Left lung (tissue), 10 donors: ENCODE results near the gene ACSL5. TPM values are rescaled to one million over a fixed set of nuclear protein-coding genes. Genes with fewer than 3 reads are reported as not detected.
"Not testable (repeated sequence)": the region's sequence is repeated elsewhere in the genome, so short reads cannot be mapped to it uniquely, and the experiment has no call there.

ENCODE experiments used
- ATAC-seq: fragments of 200-7000 bp; cut with Tn5 transposase; one replicate; pipeline ENCODE4 v1.9.1; 2020; ENCODE audit warnings: moderate library complexity
- DNase-seq, 4 donors: peaks; one replicate each; pipeline ENCODE4 v3.0.0-alpha.2; 2013 to 2020
- H3K27ac ChIP-seq, 2 donors: fragments of 200-600 bp; sonication (generic) in 1 of 2; one replicate each; pipeline versions ENCODE4 v1.5.0 to v1.8.0; 2020 to 2021
- H3K27me3 ChIP-seq, 2 donors: fragments of 200-600 bp; sonication (generic) in 1 of 2; one replicate each; pipeline versions ENCODE4 v1.5.0 to v1.8.0; 2020 to 2021
- H3K36me3 ChIP-seq, 2 donors: fragments of 200-600 bp; sonication (generic) in 1 of 2; one replicate each; pipeline versions ENCODE4 v1.5.0 to v1.8.0; 2020 to 2021
- H3K4me1 ChIP-seq, 2 donors: fragments of 200-600 bp; one replicate each; pipeline ENCODE4 v1.8.0; 2021
- H3K4me3 ChIP-seq, 2 donors: fragments of 200-600 bp; sonication (generic) in 1 of 2; one replicate each; pipeline versions ENCODE4 v1.5.0 to v1.8.0; 2020 to 2021; ENCODE audit warnings: mild to moderate bottlenecking in 1 of 2
- H3K9me3 ChIP-seq, 2 donors: fragments of 200-600 bp; sonication (generic) in 1 of 2; one replicate each; pipeline versions ENCODE4 v1.5.0 to v1.8.0; 2020 to 2021
- intact Hi-C, 2 donors: fragments of 100-400 bp; cut with DNase I; formaldehyde crosslinking; loops; one replicate each; pipeline versions ENCODE4 v1.11.2 to v1.14.2; 2022
- polyA plus RNA-seq, 6 donors: library from polyadenylated mRNA; unstranded; fragments of 120-200 nt; gene quantifications; one replicate each; pipeline ENCODE4 v1.2.1, GENCODE V29; 2013; ENCODE audit not compliant: insufficient read length in 6 of 6
- total RNA-seq, 2 donors: library from RNA; stranded (reverse); fragmentation: NEBNext Ultra II Directional; extraction: Animal tissue kit (Norgen Biotek cat#: 25700); gene quantifications; one replicate each; pipeline ENCODE4 v1.2.1, GENCODE V29; 2021
- TF ChIP-seq, protein P1 (sequence below), 2 donors: fragments of 200-600 bp; sonication (generic) in 1 of 2; IDR thresholded peaks; one replicate each; pipeline versions ENCODE4 v1.5.0 to v1.8.0; 2021; ENCODE audit warnings: antibody characterized with exemption in 2 of 2
- donor health status: DM: no; HTN: yes; CAD: no.
- donor health status: DM: no; HTN: no; CAD: no.

Gene ACSL5
- total and polyA plus RNA-seq, 8 donors = 10.5 to 82.5 (median 14.1) TPM

DNA sequence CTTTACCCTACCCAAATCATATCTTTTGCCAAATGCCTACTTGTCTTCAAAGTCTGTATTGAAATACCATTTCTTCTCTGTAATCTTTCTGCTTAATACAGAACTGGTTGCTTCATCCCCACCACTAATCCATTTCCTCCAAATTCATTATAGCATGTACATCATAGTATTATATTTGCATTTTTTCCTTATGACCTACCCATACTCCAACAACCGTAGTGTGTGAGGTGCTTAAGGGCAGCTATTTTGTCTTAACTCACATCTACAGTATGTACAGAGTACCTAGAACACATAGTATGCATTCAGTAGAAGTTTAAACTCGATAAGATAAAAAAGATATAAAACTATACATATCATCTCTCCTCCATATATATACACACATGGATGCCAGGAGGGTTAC is 23.7 kb downstream of the ACSL5 start:
- Histone ChIP-seq H3K27me3 (no peaks in the 10 kb centered on the region), H3K4me3 (no peak overlapping the region), H3K27ac (no peak overlapping the region), H3K9me3 (no peaks in the 10 kb centered on the region), H3K36me3 (peaks cover 0 to 70% of the 10 kb centered on the region in 2 donors), H3K4me1 (peaks cover 0 to 15% of the 10 kb centered on the region in 2 donors)
- TF ChIP-seq, protein P1, sequence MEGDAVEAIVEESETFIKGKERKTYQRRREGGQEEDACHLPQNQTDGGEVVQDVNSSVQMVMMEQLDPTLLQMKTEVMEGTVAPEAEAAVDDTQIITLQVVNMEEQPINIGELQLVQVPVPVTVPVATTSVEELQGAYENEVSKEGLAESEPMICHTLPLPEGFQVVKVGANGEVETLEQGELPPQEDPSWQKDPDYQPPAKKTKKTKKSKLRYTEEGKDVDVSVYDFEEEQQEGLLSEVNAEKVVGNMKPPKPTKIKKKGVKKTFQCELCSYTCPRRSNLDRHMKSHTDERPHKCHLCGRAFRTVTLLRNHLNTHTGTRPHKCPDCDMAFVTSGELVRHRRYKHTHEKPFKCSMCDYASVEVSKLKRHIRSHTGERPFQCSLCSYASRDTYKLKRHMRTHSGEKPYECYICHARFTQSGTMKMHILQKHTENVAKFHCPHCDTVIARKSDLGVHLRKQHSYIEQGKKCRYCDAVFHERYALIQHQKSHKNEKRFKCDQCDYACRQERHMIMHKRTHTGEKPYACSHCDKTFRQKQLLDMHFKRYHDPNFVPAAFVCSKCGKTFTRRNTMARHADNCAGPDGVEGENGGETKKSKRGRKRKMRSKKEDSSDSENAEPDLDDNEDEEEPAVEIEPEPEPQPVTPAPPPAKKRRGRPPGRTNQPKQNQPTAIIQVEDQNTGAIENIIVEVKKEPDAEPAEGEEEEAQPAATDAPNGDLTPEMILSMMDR (IDR thresholded peaks at IDR 0.05) = no peak
- ATAC-seq = no peak
- intact Hi-C loops = no loop called here
- DNase-seq = no peak

DNA sequence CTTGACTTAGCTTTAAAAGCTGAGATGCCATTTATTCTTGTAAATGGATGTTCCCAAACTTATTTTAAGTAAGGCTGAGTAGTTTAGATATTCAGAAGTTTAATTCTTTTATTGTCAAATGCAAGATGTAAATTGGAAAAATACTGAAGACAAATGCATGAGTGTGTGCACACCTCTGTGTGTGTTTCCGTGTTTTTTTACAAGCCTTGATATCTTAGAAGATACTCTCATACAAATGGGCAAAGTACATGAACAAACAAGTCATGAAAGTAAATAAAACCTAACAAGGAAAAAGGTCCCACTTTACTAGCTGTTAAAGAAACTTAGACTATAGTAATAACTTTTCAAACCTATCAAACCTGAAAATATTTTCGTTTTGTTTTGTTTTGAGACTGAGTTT is 29.0 kb downstream of the ACSL5 start:
- H3K27ac ChIP-seq = no peak overlapping the region
- H3K4me1 ChIP-seq = no peaks in the 10 kb centered on the region
- H3K9me3 ChIP-seq = no peaks in the 10 kb centered on the region
- TF ChIP-seq, protein P1 (IDR thresholded peaks at IDR 0.05) = no peak
- H3K27me3 ChIP-seq = no peaks in the 10 kb centered on the region
- DNase-seq (no peak), ATAC-seq (peak; percentile 60)
- H3K4me3 ChIP-seq = no peak overlapping the region
- H3K36me3 ChIP-seq = peaks cover 0 to 91% of the 10 kb centered on the region in 2 donors
- intact Hi-C loops = no loop called here

DNA sequence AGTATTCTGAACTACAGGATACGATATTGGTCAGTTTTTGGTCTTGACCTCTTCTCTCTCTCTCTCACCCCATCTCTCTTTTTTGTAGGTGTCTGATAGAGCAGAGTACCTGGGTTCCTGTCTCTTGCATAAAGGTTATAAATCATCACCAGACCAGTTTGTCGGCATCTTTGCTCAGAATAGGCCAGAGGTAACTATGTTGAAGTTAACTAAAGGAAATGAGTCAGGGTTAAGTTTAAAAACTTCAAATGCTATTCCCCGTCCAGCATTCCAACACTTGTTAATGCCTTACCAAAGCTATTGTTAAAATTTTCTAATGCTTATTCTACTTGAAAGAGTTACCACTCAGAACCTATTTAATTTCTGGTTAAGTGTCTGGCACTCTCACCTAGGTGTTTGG is 30.7 kb downstream of the ACSL5 start:
- no peaks in the 10 kb centered on the region for H3K27me3 ChIP-seq
- H3K27ac ChIP-seq = no peak overlapping the region
- no peaks in the 10 kb centered on the region for H3K4me1 ChIP-seq
- ATAC-seq (peak; percentile 74), DNase-seq (peak in 1 of 4 donors; percentile 5)
- intact Hi-C loops = no loop called here
- TF ChIP-seq, protein P1 (IDR thresholded peaks at IDR 0.05) = no peak
- no peak overlapping the region for H3K4me3 ChIP-seq
- H3K36me3 ChIP-seq = peaks cover 0 to 94% of the 10 kb centered on the region in 2 donors
- H3K9me3 ChIP-seq = no peaks in the 10 kb centered on the region

DNA sequence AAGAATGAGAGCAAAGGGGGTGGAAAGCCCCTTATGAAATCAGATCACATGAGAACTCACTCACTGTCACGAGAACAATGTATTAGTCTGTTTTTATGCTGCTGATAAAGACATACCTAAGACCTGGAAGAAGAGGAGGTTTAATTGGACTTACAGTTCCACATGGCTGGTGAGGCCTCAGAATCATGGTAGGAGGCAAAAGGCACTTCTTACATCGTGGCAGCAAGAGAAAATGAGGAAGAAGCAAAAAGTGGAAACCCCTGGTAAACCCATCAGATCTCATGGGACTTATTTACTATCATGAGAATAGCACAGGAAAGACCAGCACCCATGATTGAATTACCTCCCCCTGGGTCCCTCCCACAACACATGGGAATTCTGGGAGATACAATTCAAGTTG is 32.9 kb downstream of the ACSL5 start:
- ATAC-seq, H3K4me1 ChIP-seq, H3K9me3 ChIP-seq, H3K27ac ChIP-seq, DNase-seq, intact Hi-C loops, H3K27me3 ChIP-seq, H3K4me3 ChIP-seq: not testable (repeated sequence)
- peaks cover 0 to 96% of the 10 kb centered on the region in 2 donors for H3K36me3 ChIP-seq

DNA sequence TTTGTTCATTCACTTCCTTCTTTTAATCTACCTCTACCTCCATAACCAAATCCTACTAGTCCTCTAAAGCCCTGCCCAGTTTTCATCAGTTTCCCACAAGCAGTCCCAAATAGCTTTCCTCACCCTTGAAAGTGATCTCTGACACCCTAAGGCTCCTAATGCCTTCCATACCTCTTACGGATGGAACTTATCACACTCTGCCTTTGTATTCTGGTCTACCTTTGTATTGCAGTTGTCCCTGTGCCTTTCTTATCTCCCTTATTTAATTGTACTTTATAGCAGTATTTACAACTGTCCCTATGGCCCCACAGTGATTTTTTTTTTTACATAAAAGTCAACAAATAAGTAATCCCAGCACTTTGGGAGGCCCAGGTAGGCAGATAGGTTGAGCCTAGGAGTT is 33.8 kb downstream of the ACSL5 start:
- DNase-seq = no peak
- TF ChIP-seq, protein P1 (IDR thresholded peaks at IDR 0.05) = no peak

DNA sequence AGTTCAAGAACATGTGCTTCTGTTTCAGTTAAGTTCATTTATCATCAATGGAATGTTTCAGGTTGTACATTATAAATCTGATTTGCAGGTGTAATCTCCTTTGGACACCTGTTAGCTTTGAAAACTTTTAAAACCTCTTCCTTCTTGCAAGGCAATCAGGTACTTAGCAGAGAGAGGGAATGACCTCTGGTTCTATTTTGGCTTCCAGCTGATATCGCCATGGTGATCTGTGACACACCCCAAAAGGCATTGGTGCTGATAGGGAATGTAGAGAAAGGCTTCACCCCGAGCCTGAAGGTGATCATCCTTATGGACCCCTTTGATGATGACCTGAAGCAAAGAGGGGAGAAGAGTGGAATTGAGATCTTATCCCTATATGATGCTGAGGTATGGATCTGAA is 35.4 kb downstream of the ACSL5 start:
- intact Hi-C loops = no loop called here
- DNase-seq = no peak
- Histone ChIP-seq H3K9me3 (no peaks in the 10 kb centered on the region), H3K4me1 (no peaks in the 10 kb centered on the region), H3K27ac (no peak overlapping the region), H3K36me3 (peaks cover 0 to 100% of the 10 kb centered on the region in 2 donors), H3K4me3 (no peak overlapping the region), H3K27me3 (no peaks in the 10 kb centered on the region)
- ATAC-seq = no peak
- TF ChIP-seq, protein P1 (IDR thresholded peaks at IDR 0.05) = no peak

More for the DNA sequence above, 33.8 kb downstream of the ACSL5 start:
- H3K4me1 ChIP-seq = no peaks in the 10 kb centered on the region
- H3K27ac ChIP-seq = no peak overlapping the region
- H3K9me3 ChIP-seq = no peaks in the 10 kb centered on the region
- H3K4me3 ChIP-seq = no peak overlapping the region
- no peaks in the 10 kb centered on the region for H3K27me3 ChIP-seq
- H3K36me3 ChIP-seq = peaks cover 0 to 96% of the 10 kb centered on the region in 2 donors
- no peak for ATAC-seq
- intact Hi-C loops = no loop called here
